ENCODE measurements around the gene MTCL1.

MTCL1 gene

GRCh38 chr18:8810157-8810556 lies 104.8 kb downstream of the MTCL1 start:
- no peak for DNase-seq (ENCODE audit: low read depth in 2 of 2)

GRCh38 chr18:8811115-8811514 lies 105.8 kb downstream of the MTCL1 start:
- no peak for DNase-seq (ENCODE audit: low read depth in 2 of 2)

- no peak for DNase-seq (ENCODE audit: low read depth in 2 of 2)
These were observed 107.3 kb downstream of the MTCL1 start for GRCh38 chr18:8812631-8813030.

- DNase-seq (ENCODE audit: low read depth in 2 of 2) = no peak
These were observed 108.3 kb downstream of the MTCL1 start for GRCh38 chr18:8813611-8814010.

GRCh38 chr18:8814206-8814605 lies 108.8 kb downstream of the MTCL1 start:
- no peak for DNase-seq (ENCODE audit: low read depth in 2 of 2)

GRCh38 chr18:8816220-8816619 lies 110.9 kb downstream of the MTCL1 start:
- no peak for DNase-seq (ENCODE audit: low read depth in 2 of 2)

GRCh38 chr18:8816816-8817215 lies 111.5 kb downstream of the MTCL1 start:
- DNase-seq (ENCODE audit: low read depth in 2 of 2) = no peak

- no peak for DNase-seq (ENCODE audit: low read depth in 2 of 2)
These were observed 113.6 kb downstream of the MTCL1 start for GRCh38 chr18:8818982-8819381.

- no peak for DNase-seq (ENCODE audit: low read depth in 2 of 2)
These were observed 115.2 kb downstream of the MTCL1 start for GRCh38 chr18:8820396-8821082.

- DNase-seq (ENCODE audit: low read depth in 2 of 2) = no peak
These were observed 115.7 kb downstream of the MTCL1 start for GRCh38 chr18:8821083-8821465.

GRCh38 chr18:8821531-8821930 lies 116.2 kb downstream of the MTCL1 start:
- DNase-seq (ENCODE audit: low read depth in 2 of 2) = no peak

- DNase-seq (ENCODE audit: low read depth in 2 of 2) = no peak
These were observed 117.3 kb downstream of the MTCL1 start for GRCh38 chr18:8822643-8823042.

GRCh38 chr18:8823530-8823929 lies 118.2 kb downstream of the MTCL1 start:
- no peak for DNase-seq (ENCODE audit: low read depth in 2 of 2)

- DNase-seq (ENCODE audit: low read depth in 2 of 2) = no peak
These were observed 119.5 kb downstream of the MTCL1 start for GRCh38 chr18:8824846-8825245.

GRCh38 chr18:8825273-8825672 lies 119.9 kb downstream of the MTCL1 start:
- no peak for DNase-seq (ENCODE audit: low read depth in 2 of 2)

GRCh38 chr18:8825729-8826375 lies 120.5 kb downstream of the MTCL1 start:
- no peak for DNase-seq (ENCODE audit: low read depth in 2 of 2)

GRCh38 chr18:8826514-8826913 lies 121.2 kb downstream of the MTCL1 start:
- no peak for DNase-seq (ENCODE audit: low read depth in 2 of 2)

GRCh38 chr18:8826971-8827370 lies 121.6 kb downstream of the MTCL1 start:
- DNase-seq (ENCODE audit: low read depth in 2 of 2) = no peak

- DNase-seq (ENCODE audit: low read depth in 2 of 2) = no peak
These were observed 122.9 kb downstream of the MTCL1 start for GRCh38 chr18:8828300-8828699.

- no peak for DNase-seq (ENCODE audit: low read depth in 2 of 2)
These were observed 123.4 kb downstream of the MTCL1 start for GRCh38 chr18:8828798-8829197.

GRCh38 chr18:8830067-8831060 lies 125.0 kb downstream of the MTCL1 start:
- no peak for DNase-seq (ENCODE audit: low read depth in 2 of 2)

- DNase-seq (ENCODE audit: low read depth in 2 of 2) = no peak
These were observed 125.8 kb downstream of the MTCL1 start for GRCh38 chr18:8831112-8831511.

Data from stimulated activated CD8-positive, alpha-beta memory T cell treated with anti-CD3 and anti-CD28 coated beads, Interleukin-2, amount 100 ng/mL, for 1 hour (primary cell).